GM18519 (cell line): ENCODE results near the gene ZNF511.

ENCODE experiments used
- ATAC-seq: cut with Tn5 transposase; IDR thresholded peaks from one replicate; pipeline ENCODE4 v1.9.1; 2021; ENCODE audit warnings: mild to moderate bottlenecking, moderate library complexity; ENCODE audit not compliant: unreplicated experiment, low FRiP score

ZNF511 gene

GRCh38 chr10:133329491-133330202, 20.9 kb downstream of the ZNF511 start:
- ATAC-seq, result peak; percentile 78

DNA sequence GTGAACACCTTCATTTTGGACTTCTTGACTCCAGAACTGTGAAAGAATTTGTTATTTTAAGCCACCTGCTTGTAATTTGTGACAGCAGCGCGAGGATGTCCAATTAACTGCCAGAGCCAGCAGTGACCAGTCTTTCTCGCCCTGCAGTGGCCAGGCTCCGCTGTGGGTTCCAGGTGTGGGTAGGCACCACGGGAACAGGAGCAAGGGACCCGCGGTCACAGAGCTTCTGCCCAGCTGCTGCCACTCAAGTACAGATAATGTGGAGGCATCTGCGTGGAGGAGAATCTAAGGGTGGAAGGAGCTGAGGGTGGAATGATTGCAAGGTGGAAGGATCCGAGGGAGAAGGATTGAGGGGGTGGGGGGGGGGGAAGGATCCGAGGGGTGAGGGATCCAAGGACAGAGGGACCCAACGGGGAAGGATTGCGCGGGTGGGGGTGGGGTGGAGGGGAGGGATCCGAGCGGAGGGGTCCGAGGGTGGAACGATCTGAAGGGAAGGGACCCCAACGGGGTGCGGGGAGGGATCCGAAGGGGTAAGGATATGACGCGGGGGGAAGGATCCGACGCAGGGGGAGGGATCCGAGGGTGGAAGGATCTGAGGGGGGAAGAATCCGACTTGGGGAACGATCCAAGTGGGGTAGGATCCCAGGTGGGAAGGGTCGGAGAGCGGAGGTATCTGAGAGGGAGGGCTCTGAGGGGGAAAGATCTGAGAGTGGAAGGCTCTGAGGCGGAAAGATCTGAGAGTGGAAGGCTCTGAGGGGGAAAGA, 24.4 kb downstream of the ZNF511 start:
- ATAC-seq, result no peak

DNA sequence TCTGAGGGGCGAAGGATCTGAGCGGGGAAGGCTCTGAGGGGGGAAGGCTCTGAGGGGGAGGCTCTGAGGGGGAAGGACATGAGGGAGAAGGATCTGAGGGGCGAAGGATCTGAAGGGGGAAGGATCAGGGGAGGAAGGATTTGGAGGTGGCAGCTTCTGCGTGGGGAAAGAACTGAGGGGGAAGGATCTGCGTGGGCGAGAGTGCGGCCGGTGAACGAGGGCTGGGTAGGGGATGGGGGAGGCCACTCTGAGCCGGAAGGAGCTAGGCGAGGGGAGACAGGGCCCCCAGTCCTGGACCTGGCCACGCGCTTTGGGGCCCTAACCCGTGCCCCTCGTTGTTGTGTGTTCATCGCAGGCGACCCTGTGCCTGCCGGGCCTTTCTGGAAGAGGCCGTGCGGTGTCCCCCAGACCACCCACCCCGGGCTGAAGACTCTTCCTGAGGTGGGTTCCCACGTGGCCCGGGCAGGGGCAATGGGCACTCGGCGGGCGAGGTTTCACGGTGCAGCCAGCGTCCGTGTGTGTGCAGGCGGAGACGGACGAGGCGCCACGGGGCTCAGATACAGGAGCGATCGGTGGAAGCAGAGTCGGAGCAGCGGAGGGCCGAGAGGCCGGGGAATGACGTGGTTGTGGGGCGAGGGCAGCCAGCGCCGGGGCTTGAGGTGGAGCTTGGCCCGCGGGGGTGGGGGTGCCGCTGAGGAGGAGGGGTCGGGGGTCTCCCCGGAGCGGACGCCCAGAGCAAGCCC, 26.0 kb downstream of the ZNF511 start:
- ATAC-seq, result no peak

- no peak for ATAC-seq
These were observed 26.8 kb downstream of the ZNF511 start for GRCh38 chr10:133335246-133336117.

DNA sequence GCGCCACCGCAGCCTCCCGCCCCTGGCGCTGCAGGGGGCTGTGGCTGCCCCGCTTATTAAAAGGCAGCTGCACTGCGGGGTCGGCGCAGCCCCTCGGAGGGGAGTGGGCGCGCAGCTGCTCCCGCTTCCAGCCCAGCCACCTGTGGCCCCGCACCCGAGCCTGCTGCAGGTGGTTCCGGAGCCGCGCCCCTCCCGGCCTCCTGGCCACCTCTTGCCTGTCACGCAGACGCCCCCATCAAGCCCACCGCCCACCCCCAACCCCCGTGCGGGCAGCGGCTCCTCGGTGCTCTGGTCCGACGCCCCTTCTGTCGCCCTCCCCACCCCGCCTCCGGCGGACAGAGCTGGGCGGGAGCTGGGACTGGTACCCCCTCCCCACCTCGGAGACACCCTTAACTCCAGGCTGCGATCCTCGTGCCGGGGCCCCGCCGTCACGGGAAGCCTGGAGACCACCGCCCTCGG, 27.4 kb downstream of the ZNF511 start:
- ATAC-seq, result no peak

DNA sequence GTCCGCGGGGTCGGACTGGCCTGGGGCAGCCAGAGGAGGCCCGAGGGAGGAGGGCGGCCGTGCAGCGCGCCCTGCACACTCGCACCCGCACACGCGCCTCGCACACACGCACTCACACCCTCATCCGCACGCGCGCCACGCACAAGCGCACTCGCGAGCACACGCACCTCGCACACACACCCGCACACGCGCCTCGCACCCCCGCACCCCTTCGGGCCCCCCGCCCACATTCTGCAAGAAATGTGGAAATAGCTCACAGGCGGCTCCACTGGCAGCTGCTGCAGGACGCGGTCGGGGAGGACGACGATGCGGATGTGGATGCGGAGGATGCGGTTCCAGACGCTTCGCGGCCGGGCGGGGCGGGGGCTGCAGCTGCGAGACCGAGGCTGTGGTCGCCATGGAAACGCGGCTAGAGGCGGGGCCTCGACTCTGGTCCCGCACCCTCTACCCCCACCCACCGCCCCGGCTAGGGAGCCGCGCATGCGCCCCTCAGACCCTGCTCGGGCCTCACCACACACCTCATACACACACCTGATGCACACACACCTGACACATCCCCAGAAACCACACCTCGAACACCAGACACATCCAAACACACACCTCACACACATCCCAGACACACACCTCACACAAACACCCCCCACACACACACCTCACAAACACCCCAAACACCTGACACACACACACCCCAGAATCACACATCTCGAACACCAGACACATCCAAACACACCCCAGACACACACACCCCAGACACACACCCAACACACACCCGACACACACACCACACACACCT, 28.1 kb downstream of the ZNF511 start, which contains the start of gene CALY:
TSS of gene CALY (minus strand) at position 320 of the 793 bp plus-strand sequence. CDS start 7,907 bp downstream, outside the sequence.
- no peak for ATAC-seq

DNA sequence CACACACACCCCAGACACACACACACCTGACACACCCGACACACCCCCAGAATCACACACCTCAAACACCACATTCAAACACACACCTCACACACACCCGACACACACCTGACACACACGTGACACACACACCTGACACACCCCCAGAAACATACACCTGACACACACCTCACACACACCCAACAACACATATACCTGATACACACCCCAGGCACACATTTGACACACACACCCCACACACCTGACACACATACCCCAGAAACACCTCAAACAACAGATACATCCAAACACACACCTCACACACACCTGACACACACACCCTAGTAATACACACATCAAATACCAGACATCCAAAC, 28.6 kb downstream of the ZNF511 start:
- ATAC-seq, result no peak

GRCh38 chr10:133338080-133339071, 29.7 kb downstream of the ZNF511 start:
- ATAC-seq, result no peak

GRCh38 chr10:133339708-133340380, 31.1 kb downstream of the ZNF511 start:
- ATAC-seq, result no peak

GRCh38 chr10:133341983-133342382, 33.3 kb downstream of the ZNF511 start:
- no peak for ATAC-seq

DNA sequence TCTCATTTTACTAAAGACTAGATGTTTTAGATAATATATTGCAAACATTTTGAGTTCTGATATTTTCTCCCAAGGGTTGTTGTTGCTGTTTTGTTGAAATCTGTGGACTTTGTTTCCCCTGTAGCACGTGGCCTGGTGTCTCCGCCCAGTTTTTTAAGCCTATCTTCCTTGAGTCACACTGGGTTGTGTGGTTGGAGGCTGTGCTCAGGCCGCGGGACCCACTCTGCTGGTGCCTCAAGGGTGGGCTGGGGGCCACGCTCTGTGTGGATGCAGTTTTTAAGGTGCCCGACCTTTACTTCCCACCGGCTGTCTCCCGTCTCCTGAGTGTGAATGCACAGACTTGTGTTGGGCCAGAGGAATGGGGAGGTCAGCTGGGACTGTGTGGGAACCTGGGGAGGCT, 34.2 kb downstream of the ZNF511 start:
- ATAC-seq, result no peak

DNA sequence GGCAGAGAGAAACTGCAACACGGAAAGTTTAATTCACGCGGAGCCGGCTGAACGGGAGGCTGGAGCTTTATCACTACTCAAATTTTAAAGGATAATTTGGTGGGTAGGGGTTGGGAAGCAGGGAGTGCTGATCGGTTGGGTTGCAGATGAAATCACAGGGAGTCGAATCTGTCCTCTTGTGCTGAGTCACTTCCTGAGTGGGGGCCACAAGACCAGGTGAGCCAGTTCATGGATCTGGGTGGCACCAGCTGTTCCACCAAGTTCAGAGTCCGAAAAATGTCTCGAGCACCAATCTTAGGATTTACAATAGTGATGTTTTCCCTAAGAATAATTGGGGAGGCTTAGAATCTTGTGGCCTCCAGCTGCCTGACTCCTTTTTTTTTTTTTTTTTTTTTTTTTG, 34.8 kb downstream of the ZNF511 start:
- ATAC-seq, result no peak

DNA sequence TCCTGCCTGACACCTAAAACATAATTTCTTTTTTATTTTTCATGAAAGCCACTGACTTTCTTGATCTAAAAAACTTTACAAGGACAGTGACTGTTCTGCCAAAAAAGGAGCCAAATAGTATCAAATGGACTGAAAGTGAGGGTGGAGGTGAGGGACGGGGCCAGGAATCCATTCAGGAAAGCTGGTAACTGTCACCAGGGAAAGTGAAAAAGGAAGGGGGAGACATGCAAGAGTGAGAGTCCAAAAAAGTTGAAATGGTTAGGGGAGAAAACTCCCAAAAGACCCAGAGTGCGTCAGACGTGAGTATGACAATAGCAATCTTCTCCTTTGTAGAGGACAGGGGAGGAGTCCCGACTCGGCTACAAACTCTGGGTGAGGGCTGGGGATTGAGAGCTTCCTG, 35.5 kb downstream of the ZNF511 start:
- no peak for ATAC-seq

DNA sequence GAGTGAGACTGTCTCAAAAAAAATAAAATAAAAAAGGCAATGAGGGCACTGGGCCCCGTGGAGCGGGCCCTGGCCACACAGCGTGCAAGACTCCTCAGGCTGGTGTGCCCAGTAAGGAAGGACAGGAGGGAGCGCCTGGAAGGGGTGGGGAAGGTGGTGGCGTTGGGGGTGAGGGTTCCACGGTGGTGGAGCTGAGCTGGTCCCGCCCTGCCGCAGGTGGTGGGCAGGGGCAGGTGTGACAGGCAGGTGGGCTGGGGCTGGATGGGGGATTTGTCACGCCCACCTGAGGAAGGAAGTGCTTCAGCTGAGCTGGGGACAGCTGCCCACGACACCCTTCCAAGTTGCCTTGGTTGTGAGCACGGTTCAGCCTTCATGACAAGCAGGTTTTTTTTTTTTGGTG, 37.7 kb downstream of the ZNF511 start:
- no peak for ATAC-seq

DNA sequence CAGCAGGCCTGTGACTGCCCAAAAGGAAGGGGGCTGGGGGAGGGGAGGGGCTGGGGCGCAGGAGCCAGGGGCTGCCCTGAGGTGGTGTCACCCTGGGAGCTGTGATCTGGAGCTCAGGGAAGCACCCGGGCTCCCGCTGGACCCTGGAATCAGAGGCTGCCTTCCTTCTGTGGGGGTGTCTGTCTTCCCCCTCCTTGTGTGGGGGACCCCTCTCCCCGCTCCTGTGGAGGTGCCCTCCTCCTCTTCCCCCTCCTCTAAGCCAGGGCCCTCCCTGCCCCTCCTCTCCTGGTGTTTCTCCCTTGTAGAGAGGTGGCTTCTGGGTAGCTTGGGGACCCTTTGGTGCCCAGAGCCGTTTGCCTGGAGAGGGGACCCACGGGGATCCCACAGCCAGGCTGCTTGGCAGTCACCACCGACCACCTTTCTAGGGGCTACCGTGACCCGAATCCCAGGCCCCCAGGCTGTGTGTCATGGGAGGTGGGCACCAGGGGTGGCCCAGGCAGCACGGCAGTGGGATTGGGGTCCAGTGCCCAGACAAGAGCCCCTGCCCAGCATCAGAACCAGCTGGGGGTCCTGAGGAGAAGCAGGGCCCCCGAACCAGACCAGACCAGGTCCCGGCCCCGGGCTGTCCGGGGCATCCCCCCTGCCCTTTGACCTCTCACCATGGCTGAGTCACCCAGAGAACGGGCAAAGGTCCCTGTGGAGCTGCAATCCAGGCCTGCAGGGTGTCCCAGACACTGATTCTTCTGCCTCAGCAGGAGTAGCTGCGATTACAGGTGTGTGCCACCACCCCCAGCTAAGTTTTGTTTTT, 39.2 kb downstream of the ZNF511 start:
- no peak for ATAC-seq

DNA sequence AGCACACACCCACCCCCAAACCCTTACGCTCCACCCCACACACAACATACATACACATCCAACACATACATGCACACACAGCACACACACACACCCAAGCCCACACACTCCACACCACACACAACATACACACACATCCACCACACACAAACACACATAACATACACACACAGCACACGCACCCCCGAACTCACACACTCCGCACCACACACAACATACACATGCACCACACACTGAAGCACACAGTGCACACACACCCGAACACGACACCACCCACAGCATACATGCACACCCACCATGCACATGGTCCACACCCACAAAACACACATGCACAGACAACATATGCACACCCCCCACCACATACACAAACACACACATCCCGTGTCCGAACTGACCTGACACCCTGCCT, 40.5 kb downstream of the ZNF511 start:
- no peak for ATAC-seq

DNA sequence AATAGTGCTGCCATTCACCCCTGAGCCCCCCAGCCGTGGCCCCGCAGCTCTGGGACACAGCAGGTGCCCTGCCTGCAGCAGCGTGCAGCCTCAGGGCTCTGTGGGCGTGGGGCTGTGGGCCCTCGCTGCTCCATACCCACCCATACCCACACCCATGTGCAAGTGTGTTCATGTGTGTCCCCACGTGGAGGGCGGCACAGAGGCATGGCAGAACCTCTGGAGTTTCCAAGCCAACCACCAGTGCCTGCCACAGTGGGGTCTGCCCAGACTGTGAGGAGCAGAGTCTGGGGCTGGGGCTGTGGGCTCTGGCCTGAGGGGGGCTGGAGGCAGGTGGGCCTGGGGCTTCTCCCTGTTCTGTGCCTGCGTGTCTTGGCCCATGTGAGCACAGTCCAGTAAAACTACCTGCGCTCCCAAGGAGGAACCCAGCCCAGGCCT, 40.9 kb downstream of the ZNF511 start:
- no peak for ATAC-seq
